Stimulated activated CD4-positive, alpha-beta T cell treated with anti-CD3 and anti-CD28 coated beads, Interleukin-4, amount 100 ng/mL, for 4 hours (primary cell): ENCODE results near the gene GON7.
"Not testable (repeated sequence)": the region's sequence is repeated elsewhere in the genome, so short reads cannot be mapped to it uniquely, and the experiment has no call there.

Source experiments
- DNase-seq, 2 experiments: peaks; one replicate each; pipeline ENCODE4 v3.0.0-alpha.2; 2020

The GON7 gene, protein sequence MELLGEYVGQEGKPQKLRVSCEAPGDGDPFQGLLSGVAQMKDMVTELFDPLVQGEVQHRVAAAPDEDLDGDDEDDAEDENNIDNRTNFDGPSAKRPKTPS

DNA sequence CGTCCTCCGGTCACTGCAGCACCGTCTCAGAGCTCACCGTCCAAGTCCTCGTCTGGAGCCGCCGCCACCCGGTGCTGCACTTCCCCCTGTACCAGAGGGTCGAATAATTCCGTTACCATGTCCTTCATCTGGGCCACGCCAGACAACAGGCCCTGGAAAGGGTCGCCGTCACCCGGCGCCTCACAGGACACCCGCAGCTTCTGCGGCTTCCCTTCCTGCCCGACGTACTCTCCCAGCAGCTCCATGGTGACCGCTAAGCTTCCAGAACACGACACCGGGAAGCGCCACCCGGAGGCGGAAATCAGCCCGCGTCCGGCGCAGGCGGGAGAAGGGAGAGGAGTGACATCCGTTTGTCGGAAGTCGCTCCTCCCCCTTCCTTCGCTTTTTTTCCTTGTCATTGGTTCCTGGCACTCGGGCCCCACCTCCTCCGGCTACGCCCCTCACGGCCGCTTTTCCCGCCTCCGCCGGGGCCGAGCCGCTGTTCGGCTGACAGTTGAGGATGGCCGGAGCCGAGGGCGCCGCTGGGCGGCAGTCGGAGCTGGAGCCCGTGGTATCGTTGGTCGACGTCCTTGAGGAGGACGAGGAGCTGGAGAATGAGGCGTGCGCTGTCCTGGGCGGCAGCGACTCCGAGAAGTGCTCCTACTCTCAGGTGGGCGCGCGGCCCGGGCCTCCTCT is at the start of gene GON7, which contains the start of gene UBR7:
GON7 (minus strand) TSS at position 273 of the 675 bp plus-strand sequence; CDS start at position 245, 28 bp downstream.
UBR7 (plus strand) TSS at position 464 of the 675 bp plus-strand sequence; CDS start at position 500, 36 bp downstream.
- DNase-seq = peak; percentile 82 to 83

DNA sequence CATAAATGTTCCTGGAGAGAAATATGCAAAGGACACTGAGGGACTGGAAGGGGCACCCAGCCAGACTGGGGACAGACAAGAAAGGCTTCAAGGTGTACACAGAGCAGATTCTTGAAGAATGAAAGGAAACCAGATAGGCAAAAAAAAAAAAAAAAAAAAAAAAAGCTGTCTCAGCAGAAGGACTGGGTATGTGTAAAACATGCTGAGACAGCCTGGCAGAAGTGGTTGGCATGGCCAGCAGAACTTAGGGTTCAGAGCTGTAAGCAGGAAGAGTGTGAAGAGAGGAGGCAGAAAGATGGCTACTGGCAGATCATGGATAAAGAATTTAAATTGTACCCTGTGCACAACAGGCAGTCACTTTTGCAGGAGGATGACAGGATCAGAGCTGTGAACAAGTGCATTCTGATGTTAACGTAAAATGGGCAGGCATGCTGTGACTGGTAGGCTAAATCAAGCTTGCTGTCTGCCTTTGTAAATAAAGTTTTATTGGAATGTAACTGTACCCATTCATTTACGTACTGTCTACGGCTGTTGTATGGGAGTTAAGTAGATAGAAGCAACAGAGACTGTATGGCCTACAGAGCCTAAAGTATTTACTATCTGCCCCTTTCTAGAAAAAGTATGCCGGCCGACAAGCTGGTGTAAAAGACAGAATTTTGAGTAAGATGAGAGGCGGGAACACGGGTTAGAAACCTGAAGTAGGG is 42.4 kb upstream of the GON7 start:
- DNase-seq = no peak

DNA sequence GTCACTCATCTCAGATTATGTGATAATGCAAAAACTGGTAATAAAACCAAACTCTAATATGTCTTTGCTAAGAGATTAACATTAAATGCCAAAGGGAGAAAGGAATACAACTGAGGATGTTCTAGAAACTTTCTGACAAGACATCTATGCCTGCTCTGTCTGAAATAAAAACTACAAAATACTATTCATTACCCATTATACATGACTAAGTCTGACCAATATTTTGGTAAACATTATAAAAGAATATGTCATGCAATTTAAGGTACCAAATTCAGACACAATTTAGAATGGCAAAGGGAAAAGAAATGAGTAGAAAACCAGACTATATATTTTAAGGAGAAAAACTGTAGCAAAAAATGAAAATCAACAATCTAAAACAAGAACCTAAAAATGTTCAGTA is 39.7 kb upstream of the GON7 start:
- DNase-seq = no peak

DNA sequence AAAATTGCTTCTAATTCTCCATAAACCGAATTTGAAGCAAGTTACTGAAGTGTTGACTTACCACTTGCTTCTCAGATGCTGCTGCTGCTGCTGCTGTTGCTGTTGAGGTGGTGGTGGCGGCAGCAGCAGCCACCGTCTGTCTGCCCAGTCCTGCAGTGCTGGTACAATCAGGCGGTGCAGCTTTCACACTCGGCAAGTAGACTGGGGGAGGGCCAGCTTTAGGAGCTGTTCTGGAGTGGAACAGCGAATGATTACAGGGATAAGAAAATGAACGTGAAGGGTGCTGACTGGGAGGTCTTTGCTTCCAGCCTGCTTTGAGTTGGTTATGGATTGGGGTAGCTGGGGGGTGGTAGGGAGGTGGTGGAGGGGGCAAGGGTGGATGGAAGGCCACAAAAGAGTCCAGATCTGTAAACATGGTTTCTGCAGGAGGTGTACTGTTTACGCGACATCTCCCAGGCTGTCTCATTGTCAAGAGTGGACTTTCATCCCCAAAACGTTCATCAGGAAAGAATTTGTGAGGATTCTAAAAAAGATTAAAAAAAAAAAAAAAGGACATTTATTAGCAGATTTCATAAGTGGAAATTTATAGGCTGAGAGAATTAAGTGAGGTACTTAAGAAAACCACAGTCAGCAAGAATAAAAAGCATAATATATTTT is 39.0 kb upstream of the GON7 start:
- no peak for DNase-seq

DNA sequence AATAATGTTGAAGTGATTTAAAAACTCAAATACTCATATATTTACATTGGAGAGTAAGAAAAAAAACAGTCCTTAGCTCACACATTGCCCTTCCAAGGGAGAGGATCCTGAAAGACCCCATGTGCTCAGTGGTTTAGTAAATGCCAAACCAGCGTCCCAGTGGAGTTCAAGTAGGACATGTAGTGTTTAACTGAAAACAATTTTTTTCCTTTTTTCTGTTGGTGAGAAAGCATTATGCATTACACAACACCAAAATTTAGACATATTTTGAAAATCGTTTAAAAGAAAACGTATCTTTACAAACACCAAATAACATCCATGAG is 33.8 kb upstream of the GON7 start:
- no peak for DNase-seq

DNA sequence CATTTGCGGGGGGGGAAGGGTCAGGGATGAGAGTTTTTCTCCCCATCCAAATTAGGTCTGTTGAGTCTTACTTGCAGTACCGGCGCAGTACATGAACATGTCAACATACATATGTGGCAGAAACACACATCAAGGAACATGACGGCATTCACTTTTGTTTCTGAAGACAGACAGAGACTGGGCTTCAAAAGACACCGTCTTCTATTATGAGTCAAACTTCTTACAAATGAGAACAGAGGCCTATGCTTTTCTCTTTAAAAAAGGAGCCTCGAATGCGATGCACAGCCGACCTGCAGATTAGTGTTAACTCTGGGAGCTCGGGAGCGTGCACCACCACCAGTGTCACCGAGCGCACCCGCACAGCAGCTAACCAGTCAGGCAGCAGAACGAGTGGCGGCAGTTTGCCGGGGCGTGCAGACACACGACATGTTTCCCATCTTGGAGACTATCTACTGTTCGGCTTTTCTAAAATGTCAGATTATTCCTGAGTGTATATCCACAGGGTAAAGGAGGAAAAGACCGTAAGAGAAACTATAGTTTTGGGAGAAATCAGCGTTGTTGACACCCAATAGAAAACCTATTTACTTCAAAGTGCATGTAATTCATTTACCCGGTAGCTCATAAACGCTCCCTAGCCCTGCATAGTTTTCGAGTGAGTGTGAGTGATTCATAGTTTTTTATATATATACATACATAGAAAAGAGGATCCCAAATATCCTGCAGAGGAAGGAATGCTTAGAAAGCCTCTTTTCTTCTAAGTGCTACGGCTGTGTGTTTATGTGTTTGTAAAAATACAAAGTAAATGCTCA is 33.2 kb upstream of the GON7 start:
- DNase-seq = no peak

DNA sequence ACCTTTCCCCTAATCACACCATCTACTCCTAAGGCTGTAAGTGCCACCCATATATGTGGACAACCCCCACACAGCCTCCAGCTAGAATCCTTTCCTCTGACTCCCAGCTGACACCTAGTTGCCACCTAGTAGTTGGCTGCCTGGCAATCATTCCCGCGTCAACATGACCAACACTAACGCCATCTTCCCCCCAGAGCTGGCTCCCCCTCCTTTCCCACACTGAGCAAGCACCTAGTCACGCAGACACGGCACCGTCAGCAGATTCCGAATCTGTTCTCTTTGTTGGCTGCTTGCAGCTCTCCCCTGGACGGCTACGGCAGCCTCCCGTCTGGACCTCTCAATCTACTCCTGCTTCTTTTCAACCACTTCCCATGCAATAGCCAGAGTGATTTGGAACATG is 27.9 kb upstream of the GON7 start:
- DNase-seq = no peak

DNA sequence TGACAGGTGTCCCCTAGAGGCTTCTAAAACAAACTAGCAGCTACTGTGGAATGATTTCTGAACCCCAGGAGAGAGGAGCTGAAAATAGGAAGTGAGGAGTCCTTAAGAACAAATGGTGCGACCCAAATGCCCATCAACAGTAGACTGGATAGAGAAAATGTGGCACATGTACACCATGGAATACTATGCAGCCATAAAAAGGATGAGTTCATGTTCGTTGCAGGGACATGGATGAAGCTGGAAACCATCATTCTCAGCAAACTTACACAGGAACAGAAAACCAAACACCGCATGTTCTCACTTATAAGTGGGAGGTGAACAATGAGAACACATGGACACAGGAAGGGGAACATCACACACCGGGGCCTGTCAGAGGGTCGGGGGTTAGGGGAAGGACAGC is 26.2 kb upstream of the GON7 start:
- not testable (repeated sequence) for DNase-seq

DNA sequence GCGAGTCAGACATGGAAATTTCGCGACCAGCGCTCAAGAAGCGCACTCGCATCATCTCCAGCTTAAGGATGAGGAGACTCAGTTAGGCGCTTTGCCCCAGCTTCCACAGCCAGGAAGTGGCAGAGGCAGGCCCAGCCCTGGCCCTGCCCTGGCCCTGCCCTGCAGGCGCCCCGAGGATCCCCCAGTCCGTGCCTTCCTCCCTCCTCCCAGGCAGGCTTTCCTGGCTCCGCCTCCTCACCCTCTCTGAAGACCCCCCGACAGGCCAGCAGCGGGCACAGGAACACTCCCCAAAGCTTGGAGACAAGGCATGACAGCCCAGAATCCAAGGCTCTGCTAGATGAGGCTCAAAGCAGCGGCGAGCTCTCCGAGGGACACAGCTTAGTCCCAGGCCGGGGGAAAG is 25.3 kb upstream of the GON7 start:
- no peak for DNase-seq

DNA sequence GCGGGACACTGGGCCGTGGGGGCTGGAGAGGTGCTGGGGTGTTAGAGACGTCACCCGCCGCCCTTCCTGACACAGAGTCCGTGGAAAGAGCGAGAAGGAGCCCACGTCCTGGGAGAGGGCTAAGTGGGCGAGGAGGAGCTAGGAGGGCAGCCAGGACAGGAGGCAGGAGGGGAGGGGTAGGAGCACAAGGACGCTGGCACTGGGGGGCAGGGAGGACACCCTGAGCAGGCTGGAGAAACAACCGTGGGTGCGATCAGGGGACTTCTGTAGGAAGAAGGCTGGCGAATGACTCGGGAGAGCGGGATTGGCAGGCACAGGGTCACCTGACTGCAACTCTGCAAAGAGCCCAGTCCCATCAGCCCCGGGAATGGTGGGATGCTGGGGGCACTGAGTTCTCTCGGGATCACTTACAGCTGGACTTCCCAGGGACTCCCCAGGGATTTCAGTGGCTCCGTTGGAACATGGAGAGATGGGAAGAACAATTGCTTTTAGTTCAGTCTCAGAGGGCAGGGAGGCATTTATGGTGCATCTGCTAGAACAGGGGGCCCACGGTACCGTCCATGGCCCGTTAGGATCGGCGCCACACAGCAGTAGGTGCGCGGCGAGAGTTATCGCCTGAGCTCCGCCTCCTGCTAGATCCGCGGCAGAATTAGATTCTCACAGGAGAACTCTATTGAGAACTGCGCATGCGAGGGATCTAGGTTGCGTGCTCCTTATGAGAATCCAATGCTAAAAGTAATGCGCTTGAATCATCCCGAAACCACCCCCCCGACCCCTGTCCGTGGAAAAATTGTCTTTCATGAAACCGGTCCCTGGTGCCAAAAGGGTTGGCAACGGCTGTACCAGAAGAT is 24.5 kb upstream of the GON7 start:
- no peak for DNase-seq

DNA sequence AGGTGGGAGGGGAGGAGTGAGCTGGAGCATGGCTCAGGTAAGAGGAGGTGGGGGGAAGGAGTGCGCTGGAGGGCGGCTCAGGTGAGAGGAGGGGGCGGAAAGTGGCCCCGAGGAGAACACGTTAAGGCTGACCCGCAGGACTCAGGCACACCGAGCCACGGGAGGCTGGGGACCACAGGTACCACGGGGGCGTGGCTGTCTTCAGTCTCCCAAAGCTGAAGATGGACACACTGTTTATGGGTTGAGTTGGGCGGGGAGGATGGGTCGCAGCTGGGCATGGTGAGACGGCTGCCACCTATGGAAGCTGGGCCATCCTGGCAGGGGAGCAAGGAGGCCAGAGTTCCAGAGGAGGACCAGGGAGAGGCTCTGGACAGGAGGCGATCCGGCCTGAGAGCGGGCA is 23.7 kb upstream of the GON7 start:
- no peak for DNase-seq

DNA sequence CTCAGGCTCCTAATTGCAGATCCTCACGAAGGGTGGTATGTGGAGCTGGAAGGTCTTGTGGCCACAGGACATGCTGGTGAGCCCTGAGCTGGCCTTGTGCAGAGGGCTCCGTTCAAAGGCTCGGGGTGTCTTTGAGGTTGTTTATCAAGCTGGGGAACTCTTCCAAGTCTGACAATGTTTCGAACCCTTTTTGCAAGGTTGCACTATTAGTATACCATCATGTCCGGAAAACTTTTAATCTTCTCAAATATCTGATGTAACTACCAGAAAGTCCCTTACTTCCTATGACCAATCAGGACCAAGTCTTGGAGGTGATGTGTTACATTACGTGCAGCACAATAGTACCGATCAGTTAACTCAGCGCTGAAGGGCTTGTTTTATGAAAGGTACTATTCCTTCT is 21.7 kb upstream of the GON7 start:
- no peak for DNase-seq

DNA sequence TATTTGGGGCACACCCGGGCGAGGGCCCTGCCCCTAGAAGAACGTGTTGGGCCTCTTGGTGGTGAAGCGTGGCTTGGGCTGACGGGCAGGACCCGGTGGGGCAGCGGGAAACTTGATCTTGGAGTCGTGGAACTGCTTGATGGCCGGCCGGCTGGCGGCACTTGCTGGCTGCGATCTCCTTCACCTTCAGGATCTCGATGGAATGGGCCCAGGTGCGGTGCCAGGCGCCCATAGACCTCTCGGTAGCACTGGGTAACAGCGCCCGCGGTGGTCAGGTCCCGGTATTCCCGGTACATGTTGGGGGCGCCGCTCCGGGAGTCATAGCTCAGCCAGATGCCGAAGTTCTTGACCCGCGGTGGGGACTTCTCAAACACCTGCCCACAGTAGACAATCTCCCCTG is 16.7 kb upstream of the GON7 start:
- DNase-seq = no peak

DNA sequence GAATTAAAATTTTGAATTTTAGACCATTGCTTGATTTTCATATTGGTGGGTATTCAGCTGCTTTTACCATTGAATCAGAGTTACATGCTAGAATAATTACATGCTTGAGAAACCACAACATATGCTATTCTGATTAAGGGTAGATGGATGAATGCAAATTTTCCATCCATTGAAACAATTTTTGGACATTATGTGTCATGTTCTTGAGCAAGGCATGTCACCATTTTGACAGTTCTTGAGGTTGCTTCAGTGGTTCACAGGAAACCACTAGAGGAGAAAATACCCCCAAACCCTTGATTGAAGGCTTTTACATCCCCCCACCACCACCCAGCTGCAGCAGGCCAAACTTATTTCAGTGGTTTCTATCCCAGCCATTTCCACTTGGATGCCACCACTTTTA is 13.6 kb upstream of the GON7 start:
- no peak for DNase-seq

DNA sequence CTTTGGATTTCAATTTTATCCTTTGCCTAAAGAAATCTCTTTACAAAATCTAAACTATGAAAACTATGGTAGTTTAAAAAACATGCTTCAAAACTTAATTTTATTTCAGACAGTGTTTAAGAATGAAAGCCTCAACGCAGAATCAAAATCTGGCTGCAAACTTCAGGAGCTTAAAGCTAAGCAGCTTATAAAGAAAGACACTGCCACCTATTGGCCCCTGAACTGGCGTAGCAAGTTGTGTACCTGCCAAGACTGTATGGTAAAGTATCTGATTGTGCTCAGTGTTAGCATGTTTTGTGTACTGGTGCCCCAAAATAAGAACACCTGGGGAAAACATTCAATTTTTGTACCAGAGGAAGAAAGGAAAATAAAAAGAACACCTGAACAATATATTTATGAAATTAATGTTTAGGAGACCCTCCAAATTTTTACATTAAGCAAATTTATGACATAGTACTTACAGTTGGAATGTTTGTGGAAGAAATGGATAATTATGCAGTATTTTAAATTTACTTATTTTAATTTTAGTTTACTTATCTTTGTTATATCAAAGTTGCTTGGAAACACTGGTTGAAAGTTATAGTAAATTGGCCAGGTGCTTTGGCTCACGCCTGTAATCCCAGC is 12.3 kb upstream of the GON7 start:
- DNase-seq = peak; percentile 13 to 47

DNA sequence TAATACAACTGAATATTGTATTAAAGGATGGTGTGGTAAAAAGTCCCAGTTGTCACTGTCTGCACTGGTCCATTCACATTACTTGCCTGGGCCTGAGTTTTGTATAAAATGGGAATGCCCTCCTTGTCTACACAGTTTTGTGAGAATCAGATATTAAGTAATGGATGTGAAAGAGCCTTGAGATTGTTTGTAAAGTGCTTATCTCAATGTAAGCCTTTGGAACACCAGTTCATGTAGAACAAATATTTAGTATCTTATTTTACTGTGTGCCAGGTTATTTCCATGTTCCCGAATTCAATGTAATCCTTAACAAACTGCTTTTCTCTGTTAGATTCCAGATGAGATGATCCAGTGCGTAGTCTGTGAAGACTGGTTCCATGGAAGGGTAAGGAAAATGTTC is 7.7 kb upstream of the GON7 start:
- no peak for DNase-seq

DNA sequence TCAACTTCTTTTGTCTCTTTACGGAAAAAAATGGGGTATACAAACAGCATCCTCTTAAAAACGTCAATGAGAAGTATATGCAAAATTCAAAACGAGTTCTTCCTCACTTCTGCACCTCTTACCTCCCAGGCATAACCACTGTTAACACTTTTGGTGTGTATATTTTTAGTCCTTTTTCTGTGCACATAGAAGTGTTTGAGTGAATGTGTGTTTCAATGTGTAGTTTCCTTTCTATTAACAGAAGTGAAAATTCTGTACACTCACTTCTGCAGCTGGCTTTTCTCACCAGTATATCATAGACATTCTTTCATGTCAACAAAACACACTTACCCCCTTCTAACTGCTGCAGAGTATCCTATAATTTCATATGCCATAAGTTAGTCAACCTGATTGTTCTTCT is 5.6 kb upstream of the GON7 start:
- no peak for DNase-seq

DNA sequence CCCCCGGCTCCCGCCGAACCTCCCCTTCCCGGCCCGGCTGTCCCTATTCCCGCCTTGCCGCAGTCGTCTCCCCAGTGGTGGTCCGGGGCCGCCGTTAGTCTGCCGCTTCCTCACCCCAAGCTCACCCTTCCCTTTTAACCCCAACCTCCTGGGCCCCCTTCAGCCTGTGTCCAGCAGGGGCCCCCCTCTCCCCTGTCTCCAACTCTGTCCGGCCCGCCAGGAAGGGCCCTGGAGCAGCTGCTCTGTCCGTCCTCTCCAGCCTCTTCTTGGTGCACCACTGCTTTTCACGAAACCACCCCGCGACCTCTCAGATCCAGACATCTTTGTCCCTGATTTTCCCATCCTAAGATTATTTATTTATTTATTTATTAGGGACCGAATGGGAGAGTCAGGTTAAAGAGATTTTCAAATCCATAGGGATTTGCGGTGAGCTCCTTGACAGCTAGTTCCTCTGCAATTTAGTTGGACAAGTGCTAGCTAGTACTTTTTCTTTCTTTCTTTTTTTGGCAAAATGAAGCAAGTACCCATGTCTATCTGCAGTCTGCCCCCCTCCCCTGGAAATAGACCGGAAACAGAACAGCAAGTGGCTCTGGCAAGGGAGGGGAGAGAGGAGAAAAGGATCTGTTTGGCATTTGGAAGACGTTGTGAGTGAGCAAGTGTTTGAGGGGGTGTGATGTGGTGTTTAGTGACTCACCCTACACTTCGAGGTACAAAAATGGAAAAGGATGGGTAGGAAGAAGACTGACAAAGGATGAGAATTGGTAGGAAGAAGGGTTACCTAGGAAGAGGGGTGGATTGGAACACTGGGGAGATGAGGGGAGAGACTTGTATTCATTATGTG is 823 bp upstream of the GON7 start:
- peak in 1 of 2 experiments; percentile 26 for DNase-seq

DNA sequence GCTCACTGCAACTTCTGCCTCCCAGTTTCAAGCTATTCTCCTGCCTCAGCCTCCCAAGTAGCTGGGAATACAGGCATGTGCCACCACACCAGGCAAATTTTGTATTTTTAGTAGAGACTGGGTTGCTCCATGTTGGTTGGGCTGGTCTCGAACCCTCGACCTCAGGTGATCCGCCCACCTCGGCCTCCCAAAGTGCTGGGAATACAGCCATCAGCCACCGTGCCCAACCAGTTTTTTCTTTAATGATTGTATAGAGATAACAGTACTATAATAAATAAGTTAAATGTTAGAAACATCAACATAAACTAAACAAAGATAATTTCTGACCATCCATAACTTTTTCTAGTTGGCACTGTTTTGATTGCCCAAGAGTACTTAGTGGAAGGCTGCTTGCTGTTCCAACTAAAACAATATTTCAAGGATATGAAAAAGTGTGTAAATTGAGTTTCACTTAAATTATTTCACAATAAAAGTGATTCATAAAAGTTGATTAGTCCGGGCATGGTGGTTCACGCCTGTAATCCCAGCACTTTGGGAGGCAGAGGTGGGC is 5.6 kb downstream of the GON7 start:
- DNase-seq = no peak

DNA sequence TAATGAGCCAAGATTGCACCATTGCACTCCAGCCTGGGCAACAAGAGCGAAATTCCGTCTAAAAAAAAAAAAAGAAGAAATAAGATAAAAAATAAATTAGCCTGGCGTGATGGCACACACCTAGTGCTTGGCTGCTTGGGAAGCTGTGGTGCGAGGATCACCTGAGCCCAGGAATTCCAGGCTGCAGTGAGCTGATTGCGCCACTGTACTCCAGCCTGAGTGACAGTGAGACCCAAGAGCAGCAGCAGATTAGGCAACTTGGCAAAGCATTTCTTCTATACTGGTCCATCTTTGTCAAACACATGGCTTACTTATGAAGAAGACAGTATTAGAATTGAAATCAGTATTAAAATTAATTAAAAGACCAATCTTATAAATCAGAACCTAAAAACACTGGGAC is 6.3 kb downstream of the GON7 start:
- no peak for DNase-seq
